GM19328 (cell line): ENCODE data around the gene HDAC4.

Source experiments
- ATAC-seq: cut with Tn5 transposase; IDR thresholded peaks from one replicate; pipeline ENCODE4 v1.9.1; 2021; ENCODE audit warnings: mild to moderate bottlenecking, moderate library complexity; ENCODE audit not compliant: unreplicated experiment

Gene HDAC4

DNA sequence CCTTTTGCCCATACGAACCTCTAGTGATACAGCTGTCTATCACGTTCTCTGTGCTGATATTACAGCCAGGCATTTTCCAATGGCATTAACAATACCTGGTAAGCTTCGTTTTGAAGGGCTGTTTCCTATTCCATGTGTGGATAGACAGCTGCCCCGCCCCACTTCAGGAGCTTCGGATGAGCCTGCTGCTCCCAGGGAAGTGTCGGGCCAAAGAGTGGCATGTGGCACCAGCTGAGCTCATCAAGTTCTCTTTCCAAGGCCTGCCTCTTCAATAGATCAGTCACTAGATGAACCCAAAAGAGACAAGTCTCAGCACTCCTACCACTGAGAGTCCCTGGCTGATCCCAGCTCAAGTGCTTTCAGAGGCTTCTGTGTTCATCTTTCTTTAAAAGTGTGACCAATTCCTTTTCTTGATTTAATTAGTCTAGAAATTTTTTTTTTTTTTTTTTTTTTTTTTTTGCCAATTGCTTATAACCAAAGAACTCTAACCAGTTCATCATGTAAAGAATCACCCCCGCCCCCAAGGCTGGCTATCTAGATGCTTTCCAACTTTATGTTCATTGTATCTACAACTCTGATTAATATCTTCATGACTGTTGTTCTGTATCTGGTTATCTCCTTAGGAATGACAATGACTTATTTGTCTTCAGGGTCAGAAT lies 46.6 kb downstream of the HDAC4 start:
- no peak for ATAC-seq

DNA sequence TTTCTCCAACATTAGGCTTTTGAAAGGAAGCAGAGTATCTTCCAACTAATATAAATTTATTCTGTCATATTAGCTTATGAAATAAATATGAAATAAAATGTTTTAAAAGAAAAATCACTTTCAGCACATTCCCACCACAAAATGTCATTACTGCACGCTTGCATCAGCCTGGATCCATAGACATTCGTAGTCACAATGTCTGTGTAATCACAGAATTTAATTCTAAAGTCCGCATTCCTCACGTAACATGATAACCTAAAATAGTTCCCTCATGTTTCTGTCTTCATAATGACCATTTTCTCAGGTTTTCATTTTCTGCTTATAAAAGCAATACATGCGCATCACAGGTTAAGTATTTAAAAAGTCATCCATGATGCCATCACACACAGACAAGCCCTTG lies 47.1 kb downstream of the HDAC4 start:
- ATAC-seq, result no peak

DNA sequence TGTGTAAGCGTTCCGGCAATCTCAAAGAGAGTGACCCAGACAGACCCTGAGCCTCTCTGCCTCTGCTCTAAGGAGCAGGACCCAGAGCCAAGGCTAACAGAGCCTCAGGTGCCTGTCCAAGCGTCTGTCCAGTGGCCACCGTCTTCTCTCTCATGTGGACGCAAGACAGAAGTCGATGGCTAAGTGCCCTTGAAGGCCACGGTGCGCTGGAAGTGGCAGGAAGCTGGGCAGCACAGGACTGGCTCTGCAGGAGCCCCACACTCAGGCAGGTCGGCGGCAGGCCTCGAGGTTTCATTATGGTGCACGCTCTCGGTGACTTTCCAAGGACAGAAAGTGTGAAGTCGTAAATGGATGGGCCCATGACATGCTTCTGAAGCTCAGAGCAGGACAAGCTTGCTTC lies 49.1 kb downstream of the HDAC4 start:
- ATAC-seq, result no peak

DNA sequence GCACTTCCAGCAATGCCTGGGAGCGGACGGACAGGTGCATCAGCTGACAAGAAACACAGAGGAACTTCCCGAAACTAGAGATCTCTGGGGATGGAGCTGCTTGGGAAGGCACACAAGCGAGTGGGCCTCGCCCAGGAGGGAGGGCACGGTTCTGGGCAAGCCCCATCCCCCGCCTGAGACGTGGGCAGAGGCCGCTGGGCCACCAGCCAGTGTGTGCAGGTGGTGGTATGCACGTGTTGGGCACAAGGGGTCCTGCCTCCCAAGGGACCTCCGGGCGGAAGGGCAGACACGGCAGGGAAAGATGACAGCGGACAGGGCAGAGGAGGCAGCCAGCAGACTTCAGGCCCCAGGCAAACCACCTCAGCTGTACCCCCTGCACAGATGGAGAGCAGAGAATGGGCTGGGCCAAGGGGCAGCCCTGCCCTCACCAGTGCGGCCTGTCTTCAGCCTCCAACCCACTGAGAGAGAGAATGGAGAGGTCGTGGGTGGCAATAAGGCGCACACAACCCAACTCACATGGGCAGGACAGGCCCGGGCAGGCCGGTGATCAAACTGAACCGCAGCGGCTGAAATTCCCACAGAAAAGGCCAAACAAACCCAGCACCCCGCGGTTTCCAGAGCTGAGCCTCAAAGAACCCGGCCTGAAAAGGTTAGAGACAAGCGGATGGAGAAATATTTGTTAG lies 51.2 kb downstream of the HDAC4 start:
- ATAC-seq, result no peak

DNA sequence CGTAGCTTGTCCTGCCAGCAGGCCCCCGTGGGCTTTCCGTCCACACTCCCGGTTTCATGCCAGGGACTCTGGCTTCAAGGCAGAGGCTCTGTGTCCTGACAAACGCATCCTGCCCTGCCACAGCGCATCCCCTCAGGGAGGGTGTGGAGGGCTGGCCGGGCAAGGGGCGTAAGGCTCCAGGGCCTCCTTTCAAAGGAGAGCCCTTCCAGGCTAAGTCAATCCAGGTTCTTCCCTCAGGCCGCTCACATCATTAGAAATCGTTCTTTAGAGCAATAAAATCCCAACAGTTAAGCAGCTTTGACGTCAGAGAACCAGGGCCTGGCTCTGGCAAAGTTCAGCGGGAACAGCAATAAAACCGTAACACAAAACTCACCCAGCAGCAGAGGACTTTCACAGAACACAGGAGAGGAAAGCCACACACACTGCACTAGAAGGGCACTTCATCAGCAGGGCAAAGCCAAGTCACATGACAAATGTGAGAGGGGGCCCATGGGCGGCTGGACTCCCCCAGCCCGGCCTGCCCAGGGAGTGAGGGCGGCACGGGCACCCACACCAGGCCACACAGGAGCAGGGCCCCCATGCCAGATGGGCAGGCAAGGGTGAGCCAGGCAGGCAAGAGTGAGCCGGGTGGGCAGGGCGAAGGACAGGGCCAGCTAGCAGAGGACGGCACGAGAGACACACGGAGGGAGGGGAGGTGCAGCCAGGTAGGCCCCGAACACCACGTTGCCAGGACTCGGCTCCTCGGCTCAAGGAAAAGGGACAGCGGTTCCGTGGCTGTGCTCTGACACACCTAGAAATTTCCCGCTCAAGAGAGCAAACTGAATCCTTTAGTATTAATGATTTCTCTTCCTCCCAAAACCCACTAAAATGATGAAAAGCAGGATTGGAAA lies 52.0 kb downstream of the HDAC4 start:
- no peak for ATAC-seq

DNA sequence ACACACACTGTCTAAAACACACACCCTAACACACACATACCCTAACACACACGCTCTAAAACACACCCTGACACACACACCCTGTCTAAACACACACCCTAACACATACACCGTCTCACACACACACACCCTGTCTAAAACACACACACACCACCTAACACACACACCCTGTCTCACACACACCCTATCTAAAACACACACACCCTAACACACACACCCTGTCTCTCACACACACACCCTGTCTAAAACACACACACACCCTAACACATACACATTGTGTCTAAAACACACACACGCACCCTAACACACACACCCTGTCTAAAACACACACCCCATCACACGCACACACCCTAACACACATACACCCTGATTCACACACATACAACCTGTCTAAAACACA lies 54.1 kb downstream of the HDAC4 start:
- ATAC-seq, result no peak

DNA sequence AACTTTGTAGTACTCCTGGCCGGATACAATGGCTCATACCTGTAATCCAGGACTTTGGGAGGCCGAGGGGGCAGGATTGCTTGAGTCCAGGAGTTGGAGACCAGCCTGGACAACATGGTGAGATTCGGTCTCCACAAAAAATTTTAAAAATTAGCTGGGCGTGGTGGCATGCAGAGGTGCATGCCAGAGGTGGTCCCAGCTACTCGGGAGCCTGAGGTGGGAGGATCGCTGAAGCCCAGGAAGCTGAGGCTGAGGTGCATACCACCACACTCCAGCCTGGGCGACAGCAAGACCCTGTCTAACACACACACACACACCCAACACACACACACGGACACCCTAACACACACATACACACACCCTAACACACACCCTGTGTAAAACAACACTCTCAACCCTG lies 55.6 kb downstream of the HDAC4 start:
- ATAC-seq, result no peak

DNA sequence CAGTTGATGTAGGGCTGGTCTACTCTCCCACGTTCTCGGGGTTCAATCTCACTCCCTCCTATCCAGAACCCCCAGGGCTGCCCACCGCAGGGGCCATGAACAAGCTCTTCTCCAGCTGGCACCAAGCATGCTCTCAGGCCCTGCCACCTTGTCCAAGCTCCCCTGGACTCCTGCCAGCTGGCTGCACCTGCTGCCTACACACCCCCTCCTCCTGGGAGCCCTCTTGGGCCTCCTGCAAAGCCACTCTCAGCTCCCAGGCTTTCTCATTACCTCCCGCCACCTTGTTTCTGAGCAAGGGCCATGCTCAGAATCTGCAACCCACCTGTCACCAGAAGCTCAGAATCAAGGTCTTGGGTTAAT lies 56.0 kb downstream of the HDAC4 start:
- no peak for ATAC-seq

DNA sequence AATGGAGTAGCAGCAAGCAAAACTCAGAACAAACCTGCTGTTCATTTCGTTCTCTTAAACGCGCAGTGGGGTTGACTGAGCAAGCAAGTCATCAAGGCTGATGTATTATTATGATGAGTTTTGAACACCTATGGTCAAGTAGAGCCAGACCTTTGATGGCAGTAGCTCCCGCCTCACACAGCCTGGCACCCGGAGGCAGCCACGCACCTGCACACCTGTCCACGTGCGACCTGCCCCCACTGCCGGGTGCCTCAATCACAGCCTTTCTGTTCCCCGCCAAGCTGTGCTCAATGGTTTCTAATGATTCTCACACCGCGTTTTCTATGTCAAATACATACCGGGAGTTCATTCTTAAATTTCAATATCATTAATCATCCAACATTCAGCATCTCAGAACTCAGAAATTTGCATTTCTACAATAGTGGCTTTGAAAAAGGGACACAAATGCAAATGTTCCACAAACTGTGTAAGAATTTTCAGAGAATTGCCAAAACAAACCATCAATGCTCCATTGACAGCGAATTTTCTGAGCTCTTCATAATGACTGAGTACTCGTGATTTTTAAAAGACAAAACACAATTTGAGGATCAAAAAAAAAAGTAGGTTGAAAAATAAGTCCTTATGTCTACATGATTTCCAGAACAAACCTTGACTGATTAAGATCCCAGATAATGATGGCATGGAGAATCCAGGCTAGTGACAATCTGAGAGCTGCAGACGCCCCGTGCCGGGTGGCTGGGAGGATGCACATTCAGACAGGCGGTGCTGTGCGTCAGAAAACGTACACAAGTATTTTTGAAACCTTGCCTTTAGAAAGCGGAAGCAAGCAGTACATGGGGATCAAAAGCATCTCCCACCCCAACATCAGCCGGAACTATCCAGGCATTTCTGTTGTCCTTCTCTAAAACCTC lies 56.6 kb downstream of the HDAC4 start:
- no peak for ATAC-seq

DNA sequence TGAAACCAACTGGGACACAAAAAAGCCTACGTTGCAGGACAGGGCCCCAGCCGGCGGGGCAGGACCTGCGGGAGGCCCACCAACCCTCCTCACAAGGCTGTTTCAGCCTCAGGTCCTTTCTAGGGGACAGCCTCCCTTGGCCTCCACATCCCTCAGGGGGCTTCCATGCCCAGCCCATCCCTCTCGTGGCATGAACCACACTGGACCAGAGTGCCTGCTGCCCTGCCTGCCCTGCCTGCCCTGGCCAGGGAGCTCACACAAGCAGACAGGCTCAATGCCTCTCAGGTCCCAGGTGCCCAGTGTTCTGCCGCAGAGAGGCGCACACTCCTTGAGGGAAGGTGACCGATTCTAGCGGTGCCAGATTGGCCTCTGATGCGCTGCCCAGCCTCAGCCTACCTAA lies 57.4 kb downstream of the HDAC4 start:
- no peak for ATAC-seq

DNA sequence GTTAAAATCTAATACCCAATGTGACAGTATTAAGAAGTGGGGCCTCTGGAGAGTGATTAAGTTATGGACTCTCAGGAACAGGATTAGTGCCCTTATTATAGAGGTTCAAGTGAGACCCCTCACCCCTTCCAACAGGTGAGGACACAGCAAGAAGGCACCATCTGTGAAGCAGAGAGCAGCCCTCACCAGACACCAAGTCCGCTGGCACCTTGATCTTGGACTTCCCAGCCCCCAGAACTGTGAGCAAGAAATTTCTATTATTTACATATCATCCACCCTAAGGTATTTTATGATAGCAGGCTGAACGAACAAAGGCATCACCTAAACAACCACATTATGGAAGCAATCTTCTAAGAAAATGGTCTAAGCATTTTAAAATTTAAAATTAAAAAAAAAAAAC lies 59.0 kb downstream of the HDAC4 start:
- ATAC-seq, result no peak

DNA sequence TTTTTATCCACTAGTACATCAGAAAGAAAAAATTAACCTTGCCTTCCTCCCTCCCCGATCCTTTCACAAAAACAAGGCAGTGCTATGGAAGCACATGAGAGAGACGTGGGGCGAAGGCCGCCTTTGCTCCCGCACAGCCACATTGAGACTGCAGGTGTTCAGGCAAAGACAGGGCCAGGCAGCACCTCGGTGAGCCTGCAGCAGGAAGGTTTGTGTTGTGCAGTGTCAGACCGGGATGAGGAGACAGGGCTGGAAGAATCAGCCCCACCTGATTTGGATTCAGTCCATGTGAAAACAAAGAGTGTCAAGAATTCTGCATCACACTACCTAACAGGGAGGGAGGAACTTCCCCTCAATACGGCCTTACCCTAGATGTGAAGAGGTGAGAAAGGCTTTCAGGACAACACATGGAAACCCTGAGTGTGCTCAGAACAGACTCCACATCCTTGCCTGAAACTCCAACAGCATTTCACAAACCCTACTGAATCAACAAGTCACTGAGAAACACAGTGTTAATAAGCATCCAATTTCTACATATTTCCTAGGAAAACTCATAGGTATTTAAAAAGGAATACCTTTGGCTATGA lies 59.6 kb downstream of the HDAC4 start:
- ATAC-seq, result no peak

DNA sequence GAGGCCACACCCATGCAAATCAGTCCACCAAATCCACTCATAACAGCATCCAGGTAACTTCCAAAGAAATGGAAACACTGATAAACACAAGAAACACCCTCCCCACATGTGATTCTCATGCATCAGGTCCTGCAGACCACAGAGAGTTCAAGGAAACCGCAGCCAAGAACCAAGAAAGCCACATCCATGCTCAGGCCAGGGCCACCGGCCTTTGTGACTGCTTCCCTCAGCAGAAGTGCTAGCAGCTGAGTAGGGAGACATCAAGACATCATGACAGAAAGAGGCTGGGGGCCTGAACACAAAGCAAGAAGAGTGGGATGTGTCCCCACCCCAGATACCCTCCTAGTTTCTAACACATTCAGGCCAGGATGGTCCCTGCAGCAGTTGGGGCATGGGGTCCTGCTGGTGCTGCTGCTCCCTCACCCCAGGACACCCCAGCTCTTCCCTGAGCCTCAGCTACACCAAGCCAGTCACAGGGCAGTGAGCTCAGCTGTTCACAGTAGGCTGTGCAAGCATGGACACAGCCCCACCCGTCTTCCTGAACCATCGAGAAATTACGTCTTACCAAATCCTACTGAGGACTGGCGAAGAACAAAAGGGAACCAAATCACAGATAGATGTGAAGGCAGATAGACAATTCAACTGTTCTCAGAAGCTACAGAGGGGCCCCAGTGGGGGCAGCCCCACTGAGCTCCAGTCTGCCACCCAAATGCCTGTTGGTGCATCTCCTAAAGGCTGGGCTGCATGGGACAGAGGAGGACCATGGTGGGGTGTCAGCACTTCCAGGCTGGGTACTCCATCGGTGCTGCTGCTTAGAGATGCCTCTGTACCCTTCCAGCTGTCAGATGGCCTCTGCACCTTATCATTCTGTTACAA lies 60.9 kb downstream of the HDAC4 start:
- no peak for ATAC-seq

DNA sequence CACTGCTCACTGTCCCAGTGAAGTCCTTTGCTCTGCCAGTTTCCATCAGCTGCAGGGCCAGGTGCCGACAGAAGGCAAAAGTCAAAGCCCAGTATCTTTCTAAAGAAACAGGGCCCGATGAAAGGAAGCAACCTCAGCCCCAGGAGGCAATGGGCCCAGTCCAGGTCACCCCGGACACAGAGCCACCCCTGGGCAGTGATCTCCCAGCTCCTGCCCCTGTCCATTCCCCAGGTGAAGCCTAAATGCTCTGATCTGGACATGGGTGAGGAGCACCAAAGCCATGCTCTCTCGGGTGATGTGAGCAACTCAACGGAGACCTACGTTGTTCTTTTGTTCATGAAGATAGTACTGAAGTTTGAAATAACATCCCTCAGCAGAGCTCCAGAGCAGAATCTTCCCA lies 61.6 kb downstream of the HDAC4 start:
- ATAC-seq, result no peak

DNA sequence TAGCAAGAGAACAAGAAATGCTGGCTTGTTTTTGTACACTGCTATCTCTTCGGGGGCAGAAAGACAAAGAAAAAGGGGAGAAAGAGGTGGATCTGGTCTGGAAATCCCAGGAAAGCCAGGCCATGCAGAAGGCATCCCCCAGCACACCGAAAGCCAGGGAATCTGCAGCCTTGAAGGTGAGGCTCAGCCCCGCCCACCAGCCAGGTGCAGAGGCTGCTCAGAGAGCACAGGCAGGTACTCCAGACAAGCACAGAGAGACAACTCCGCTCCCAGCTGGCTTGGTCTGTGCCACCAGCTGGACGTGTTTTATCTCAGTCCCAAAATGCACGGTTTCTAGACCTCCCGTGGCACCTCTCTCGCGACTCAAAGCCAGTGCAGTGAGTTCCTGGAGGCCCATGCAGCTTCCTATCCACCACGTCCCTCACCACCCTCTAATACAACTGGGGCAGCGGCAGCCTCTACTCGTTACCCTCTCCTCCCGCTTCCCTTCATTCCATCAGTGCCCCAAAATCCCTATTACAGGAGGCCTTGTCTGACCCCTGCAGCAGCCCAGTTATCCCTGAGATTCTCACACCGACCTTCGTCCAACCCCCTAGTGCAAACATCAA lies 62.8 kb downstream of the HDAC4 start:
- ATAC-seq, result no peak

DNA sequence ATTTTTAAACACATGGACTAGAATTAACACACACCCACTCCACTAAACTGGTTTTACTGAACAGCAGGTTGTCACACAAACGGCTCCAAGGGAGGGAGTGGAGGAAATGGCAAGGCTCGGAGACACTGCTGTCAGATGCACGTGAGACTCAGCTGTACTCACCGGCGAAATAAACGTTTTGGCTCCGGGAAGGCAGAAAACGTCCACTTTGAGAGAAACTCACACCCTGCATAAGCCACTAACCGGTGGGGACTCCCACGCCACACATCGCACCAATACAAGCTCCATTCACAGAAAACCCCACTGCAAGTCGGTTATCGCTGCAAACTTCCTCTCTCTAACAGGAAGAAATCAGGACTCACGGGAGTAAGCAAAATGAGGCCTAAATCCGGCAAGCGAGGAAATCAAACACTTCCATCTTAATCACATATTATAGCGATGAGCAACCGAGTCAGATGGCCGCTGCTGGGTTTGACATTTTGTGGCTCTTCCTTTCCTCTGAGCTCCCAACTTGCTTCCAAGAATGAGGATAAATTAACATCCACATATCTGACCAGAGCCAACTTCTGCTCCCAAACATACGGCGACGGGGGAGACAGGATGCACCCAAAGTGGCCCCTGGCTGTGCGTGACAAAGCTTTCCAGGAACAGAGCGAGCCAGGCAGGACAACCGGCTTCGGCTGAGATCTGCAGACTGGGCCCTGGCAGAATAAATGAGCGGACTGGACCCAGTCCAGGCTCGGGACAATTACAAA lies 63.5 kb downstream of the HDAC4 start:
- ATAC-seq, result no peak

DNA sequence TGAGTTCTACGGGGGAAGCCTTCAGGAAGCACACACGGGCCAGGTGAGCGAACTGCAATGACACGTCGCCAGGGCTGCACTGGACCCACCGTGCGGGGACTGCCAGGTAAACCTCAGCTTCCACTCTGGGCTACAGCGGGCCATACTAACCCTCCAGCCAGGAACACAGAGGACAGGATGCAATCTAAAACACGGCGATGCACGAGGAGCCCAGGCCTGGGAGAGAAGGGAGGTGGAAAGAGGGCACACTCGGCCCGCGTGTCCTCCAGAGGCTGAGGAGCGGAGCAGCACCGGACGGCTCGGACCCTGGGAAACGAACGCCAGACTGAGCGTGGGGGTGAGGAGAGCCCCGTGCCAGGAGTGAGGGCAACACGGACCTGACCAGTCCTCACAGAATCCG lies 69.3 kb downstream of the HDAC4 start:
- ATAC-seq, result no peak

DNA sequence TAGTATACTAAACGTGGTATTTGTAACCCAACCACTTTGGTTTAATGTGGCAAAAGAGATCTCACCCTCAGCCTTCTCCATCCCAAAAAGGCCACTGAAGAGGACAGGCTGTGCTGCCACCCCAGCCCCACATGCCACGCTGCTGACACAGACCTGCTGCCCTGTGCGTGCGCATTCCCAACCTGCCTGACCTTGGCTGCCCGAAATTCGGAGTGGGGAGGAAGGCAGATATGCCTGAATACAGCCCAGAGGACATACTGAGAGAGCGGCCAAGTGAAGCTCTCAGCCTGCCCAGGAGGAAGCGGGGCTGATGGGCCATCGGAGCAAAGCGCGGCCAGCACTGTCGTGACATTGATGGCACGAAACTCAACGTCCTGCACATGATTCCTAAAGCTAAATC lies 70.0 kb downstream of the HDAC4 start:
- no peak for ATAC-seq
